ENCODE measurements around the gene ADORA1.

DNA sequence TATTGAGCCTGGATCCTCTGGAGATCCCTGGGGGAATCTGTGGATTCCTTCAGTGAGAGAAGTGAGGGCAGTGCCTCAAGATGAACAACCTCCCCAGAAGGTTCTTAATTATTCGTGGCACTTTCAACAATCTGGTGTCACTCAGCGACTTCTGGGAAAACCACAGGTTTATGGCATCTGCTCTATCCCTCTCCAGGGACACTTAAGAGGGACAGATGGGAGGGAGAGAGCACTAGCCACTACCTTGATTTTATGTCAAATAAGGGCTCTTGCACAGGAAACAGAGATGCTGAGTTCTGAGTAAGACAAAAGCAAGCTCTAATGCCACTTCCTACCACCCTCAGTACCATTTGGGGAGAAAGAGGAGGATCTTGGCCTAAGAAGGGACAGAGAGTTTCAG is 80.2 kb downstream of the ADORA1 start:
- no peak for TF ChIP-seq EZH2 (IDR thresholded peaks at IDR 0.05)
- no peak for TF ChIP-seq POLR2AphosphoS5 (IDR thresholded peaks at IDR 0.05; ENCODE audit: borderline replicate concordance, low read depth, low read length)
